AG09319 (cell line): Measurements from ENCODE around the gene PRR22.

Experiments
- DNase-seq: peaks from one replicate; pipeline ENCODE4 v3.0.0-alpha.2; 2010; ENCODE audit warnings: low read depth; ENCODE audit errors: extremely low read depth
- CTCF ChIP-seq: IDR thresholded peaks from 2 replicates; pipeline ENCODE4 v1.5.1; 2011; ENCODE audit warnings: low read depth, mild to moderate bottlenecking, inconsistent platforms, low read length, moderate library complexity

The PRR22 gene

GRCh38 chr19:5822181-5822844 lies 37.8 kb upstream of the PRR22 start:
- no peak for DNase-seq
- no peak for TF ChIP-seq CTCF

GRCh38 chr19:5821521-5822180 lies 37.1 kb upstream of the PRR22 start:
- no peak for TF ChIP-seq CTCF

GRCh38 chr19:5820785-5821184 lies 36.2 kb upstream of the PRR22 start:
- DNase-seq, result no peak
- no peak for TF ChIP-seq CTCF

More at GRCh38 chr19:5821521-5822180, 37.1 kb upstream of the PRR22 start:
- no peak for DNase-seq

- DNase-seq, result no peak
- TF ChIP-seq CTCF, result no peak
These were observed 34.0 kb upstream of the PRR22 start for GRCh38 chr19:5818594-5818993.

- no peak for TF ChIP-seq CTCF
- no peak for DNase-seq
These were observed 32.7 kb upstream of the PRR22 start for GRCh38 chr19:5817218-5817617.

- DNase-seq, result no peak
- no peak for TF ChIP-seq CTCF
These were observed 30.3 kb upstream of the PRR22 start for GRCh38 chr19:5814852-5815246.

GRCh38 chr19:5814123-5814851 lies 29.7 kb upstream of the PRR22 start:
- TF ChIP-seq CTCF, result no peak
- no peak for DNase-seq
